Epithelial cell of proximal tubule (primary cell): ENCODE measurements around the gene RNF40. TPM values are rescaled to one million over a fixed set of nuclear protein-coding genes. Genes with fewer than 3 reads are reported as not detected.

Source experiments
- DNase-seq: peaks from one replicate; pipeline ENCODE4 v3.0.0-alpha.2; 2011; ENCODE audit warnings: low read depth
- H3K4me3 ChIP-seq: 2 replicates; pipeline ENCODE4 v1.5.1; 2011; ENCODE audit warnings: low read depth, mild to moderate bottlenecking, low read length
- CTCF ChIP-seq: conservative IDR thresholded peaks from 2 replicates; pipeline ENCODE4 v1.5.1; 2012; ENCODE audit warnings: low read depth, mild to moderate bottlenecking, low read length
- total RNA-seq: library from RNA; depleted of rRNA; stranded (reverse); fragments of >200 nt; gene quantifications from 2 replicates; pipeline ENCODE4 v1.2.3, GENCODE V29; 2015

RNF40 gene
- total RNA-seq, 1 donor from 2014 or later, result 47.2 TPM

- no peak for DNase-seq
- no peak overlapping the region for H3K4me3 ChIP-seq
- TF ChIP-seq CTCF, result no peak
These were observed 59.8 kb downstream of the RNF40 start for GRCh38 chr16:30821891-30822290.

Other genes starting within 250 kb of the RNF40 start
- gene ZNF768, start 235.8 kb upstream of the RNF40 start, total RNA-seq, result 34.8 and 35.2 TPM in 2 replicates
- 5.1 and 7.6 TPM in 2 replicates for gene ZNF747, start 227.5 kb upstream of the RNF40 start, total RNA-seq
- 5.2 and 10.9 TPM in 2 replicates for gene ZNF764, start 203.9 kb upstream of the RNF40 start, total RNA-seq
- 8.2 and 9.1 TPM in 2 replicates for gene ZNF688, start 190.6 kb upstream of the RNF40 start, total RNA-seq
- 3.2 and 7.6 TPM in 2 replicates for gene ZNF785, start 176.6 kb upstream of the RNF40 start, total RNA-seq
- 7.7 and 9.6 TPM in 2 replicates for gene ZNF689, start 151.9 kb upstream of the RNF40 start, total RNA-seq
- 18.1 and 23.8 TPM in 2 replicates for gene PRR14, start 111.4 kb upstream of the RNF40 start, total RNA-seq
- 20.8 and 46.9 TPM in 2 replicates for gene FBRS, start 103.9 kb upstream of the RNF40 start, total RNA-seq
- 10.8 and 11.8 TPM in 2 replicates for gene SRCAP, start 63.2 kb upstream of the RNF40 start, total RNA-seq
- gene PHKG2, start 13.9 kb upstream of the RNF40 start, total RNA-seq, result 27.6 and 42.0 TPM in 2 replicates
- gene CFAP119, start 260 bp upstream of the RNF40 start, total RNA-seq, result 7.0 and 8.2 TPM in 2 replicates
- 11.4 and 14.0 TPM in 2 replicates for gene ZNF629, start 24.9 kb downstream of the RNF40 start, total RNA-seq
- 57.6 and 79.1 TPM in 2 replicates for gene BCL7C, start 131.8 kb downstream of the RNF40 start, total RNA-seq
- 0.87 and 4.3 TPM in 2 replicates for gene CTF1, start 134.3 kb downstream of the RNF40 start, total RNA-seq
- 35.6 and 65.3 TPM in 2 replicates for gene FBXL19, start 161.2 kb downstream of the RNF40 start, total RNA-seq
- 10.4 and 37.6 TPM in 2 replicates for gene ORAI3, start 186.7 kb downstream of the RNF40 start, total RNA-seq
- 4.7 and 5.5 TPM in 2 replicates for gene SETD1A, start 195.4 kb downstream of the RNF40 start, total RNA-seq
- gene HSD3B7, start 222.9 kb downstream of the RNF40 start, total RNA-seq, result 22.9 and 24.2 TPM in 2 replicates
- 0.40 and 0.58 TPM in 2 replicates for gene STX1B, start 248.3 kb downstream of the RNF40 start, total RNA-seq